HG03097 (cell line): ENCODE results near the gene PHF21A.

Source experiments
- ATAC-seq: cut with Tn5 transposase; IDR thresholded peaks from one replicate; pipeline ENCODE4 v1.9.1; 2021; ENCODE audit not compliant: unreplicated experiment, low FRiP score

PHF21A gene

DNA sequence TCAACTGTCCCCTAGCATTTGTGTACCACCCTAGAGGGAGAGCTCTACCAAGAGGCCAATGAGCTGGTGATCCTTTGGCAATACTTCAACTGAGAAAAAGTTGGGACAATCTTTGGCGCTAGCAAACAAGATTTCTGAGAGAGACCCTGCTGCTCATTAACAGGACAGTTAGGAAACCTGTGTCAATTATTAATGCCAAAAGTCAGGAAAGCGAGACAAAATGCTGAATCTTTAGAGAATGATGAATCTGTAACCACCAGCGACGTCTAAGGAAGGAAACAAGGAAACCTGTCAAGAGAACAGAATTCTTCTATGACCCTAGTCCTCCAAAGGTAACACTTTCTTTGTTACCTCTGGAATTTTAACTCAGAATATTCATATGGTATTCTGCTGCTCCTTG, 178.9 kb downstream of the PHF21A start:
- no peak for ATAC-seq

DNA sequence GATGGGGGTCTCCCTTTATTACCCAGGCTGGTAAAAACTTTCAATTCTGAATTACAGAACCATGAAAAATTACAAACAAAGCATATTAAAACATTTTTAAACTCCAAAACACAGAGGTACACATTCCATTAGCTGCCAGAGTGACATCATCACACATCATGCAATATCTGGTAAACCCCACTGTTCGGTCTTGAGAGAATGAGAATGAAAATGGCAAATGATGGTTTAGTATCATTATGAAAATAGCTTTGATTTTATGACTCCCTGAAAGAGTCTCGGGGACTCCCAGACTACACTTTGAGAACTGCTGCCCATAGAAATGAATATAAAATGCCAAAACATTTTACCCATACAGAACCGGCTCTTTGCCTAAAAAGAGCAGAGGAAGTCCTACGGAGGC, 180.0 kb downstream of the PHF21A start:
- no peak for ATAC-seq

DNA sequence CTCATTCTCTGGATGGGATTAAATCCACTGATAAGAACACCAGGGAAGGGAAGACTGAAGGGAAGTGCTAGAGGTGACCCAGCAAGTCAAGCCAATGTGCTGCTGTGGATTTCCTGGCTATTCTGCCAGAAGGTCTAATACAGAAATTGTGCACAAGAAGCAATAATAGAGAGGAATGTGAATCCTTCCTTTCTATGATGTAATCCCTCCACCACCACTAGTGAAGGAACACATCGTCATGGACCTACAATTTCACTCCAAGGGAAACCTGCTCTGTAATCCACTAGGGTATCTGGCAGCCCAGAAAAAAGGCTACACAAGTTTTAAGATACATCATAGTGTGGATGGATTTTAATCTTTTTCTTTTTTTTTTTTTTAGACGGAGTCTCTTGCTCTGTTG, 181.4 kb downstream of the PHF21A start:
- no peak for ATAC-seq

DNA sequence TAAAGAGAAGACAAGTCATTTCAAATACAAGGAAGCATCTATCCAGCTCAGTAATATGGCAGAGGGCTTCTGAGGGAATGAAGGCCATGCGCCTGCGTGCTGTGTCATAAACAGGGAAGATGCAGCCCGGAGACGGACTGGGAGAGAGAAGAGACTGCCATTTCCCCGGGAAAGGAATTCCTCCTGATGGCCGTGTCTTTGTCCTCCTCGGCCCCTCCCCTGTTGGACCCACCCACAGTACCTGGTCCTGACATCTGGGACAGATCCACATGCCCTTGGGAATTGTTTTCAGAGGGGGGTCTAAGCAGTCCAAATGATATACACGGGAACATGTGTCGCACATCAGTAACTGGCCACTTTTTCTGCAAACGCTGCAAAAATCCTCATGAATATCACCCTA, 183.3 kb downstream of the PHF21A start:
- ATAC-seq: no peak

DNA sequence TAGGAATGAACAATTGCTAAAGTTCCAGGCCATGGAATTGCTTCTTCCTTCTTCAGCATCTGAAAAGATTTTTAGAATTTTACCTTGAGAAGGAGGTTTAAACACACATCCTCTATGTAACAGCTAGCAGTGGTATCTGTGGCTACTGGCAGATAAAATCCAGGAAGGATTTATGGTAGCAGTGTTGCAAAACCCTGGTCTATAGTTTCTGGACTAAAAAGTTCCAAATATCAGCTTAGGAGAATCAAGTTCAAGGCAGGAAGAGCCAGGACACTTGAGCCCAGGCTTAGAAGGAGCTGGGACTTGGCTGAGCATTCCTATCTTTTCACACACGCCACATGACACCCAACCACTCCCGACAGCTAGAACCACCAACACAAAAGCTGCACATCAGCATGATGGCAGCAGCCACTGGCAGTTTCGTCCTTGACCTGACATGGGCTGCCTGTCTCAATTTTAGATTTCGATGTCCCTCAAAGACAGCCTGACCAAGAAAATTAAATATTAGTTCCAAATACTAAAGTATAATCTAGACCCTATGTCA, 184.7 kb downstream of the PHF21A start:
- no peak for ATAC-seq

DNA sequence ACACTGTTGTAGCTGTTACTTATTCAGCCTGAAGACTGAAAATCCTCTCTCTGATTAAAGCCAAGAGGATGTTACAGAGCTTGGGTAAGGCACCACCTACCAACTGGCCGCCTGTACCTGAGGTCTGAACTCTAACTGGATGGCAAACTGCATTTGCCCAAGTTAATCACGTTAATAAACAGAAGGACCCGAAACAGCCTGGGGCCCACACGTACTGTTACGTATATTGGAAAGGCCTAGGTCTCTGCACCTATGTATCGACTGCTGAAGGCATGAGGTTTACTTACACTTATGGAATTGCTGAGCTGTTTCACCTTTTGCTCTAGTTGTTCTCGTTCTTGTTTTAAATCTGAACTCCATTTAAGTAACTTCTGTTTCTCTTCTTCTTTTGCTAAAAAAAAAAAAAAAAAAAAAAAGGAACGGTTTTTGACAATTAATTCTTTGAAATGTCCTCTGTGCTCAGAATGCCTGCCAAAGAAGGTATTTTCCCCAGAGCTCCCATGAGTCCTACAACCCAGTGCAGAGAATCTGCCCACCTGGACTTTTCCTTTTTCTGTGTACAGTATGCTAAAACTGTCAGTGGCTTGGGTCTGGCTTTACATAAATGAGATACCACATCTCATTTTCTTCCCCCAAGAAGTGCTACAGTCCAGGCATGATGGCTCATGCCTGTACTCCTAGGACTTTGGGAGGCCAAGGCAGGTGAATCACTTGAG, 185.7 kb downstream of the PHF21A start:
- no peak for ATAC-seq

DNA sequence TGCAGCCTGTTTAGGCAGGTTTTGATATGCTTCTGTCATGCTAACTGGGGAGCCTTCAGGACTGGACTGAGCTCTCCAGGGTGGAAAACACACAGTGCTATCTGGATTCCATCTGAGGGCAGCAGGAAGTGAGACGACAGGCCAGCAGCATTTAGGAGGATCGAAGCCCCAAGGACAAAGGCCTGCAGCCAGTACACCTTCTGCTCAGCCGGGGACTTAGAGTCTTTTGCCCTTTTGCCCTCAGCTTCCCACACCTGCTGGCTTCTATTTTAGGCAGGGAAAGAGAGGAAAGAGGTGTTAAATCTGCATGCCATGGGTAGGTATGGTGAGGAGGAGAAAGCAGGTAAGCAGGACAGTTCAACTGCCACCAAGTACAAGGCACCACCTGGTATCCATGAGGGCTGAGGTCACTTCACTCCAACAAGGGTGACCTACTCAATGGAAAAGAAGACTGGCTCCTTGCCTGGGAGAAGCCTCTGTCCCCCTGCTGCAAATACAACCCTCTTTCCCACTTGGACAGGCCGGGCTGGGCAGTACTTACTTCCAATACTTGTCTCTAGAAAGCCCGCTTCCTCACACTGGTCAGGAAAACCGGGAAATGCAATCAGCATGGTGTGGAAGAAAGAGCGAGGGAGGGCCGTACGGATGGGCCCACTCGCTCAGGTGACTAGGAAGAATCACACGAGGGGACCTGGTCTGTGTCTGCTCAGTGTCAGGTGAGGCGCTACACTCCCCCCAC, 186.5 kb downstream of the PHF21A start:
- no peak for ATAC-seq

DNA sequence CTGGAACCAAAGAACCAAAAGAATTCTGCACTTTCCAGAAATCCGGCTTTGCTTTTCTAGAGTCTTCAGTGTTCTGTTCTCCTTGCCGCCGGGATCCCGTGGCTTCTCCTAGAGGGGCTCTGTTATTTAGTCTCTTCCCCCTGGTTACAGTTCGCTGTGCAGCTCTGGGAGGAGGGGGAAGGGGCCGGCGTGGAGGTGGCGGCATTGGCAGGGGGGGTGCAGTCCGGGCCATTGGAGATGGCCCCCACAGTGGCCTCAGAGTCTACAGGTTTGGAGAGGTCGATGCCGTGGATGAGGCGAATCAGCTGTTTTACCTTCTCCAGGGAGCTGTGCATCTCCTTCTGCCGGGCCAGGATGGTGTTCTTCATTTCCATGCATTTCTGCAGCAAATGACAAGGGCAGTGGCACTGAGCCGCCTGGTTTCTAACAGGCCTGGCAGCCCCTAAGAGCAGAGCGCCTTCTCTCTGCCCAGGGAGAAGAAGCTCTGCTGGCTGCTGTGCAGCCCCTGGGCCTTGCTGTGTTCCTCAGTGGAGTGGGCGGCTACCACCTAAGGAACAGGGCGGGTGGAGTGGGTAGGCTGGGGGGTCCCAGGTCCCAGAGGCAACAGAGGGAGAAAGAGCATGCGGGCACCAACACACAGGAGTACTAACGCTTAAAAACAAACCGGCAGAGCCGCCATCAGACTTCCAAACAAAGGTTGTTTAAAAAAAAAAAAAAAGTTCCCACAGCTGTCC, 187.2 kb downstream of the PHF21A start:
- ATAC-seq: no peak

DNA sequence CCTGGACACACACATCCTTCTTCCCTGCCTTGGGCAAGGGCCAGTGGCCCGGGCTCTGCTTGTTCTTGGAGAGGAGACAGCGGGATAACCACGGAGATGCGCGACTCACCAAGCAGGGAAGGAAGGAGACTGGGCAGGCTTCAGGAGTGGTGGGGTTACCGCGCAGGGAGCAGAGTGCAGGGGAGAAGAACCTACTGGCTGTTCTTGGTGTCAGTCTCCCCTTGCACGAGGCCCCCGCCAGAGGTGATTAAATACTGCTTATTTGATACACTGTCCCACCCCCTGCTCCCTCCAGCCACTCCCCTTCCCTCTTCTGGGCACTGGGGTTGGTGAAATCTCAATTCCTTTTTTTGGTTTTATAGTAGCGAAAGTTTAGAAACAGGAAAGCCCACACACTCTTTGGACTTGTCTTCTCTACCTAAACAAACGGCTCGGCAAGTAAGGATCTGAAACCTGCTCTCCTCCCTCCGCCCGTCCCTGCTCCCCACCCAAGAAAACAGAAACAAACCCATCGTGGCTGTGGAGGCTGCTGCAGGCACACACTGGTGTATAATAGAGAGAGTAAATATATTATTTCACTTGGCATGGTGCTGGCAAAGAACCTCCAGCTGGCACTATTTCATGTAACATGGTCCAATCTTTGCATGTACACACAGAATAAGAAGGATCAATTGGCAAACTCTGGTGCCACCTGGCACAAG, 188.0 kb downstream of the PHF21A start:
- no peak for ATAC-seq

DNA sequence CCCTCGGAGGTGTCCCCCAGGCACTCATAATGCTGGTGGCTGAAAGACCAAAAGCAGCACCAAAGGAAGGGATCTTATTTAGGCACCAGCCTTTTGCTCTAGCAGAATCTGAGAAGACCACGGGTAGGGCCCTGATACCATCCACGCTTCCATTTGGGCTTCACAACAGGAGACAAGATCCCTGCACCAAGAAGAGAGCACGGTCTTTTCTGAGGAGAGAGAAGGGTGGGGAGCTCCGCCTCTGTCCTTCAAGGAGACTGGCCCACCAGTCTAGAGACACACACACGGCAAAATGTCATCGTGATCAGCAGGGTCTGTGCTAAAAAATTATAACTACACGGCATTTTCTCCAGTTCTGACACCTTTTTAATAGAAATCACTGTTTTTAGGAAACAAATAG, 189.0 kb downstream of the PHF21A start:
- ATAC-seq: no peak

DNA sequence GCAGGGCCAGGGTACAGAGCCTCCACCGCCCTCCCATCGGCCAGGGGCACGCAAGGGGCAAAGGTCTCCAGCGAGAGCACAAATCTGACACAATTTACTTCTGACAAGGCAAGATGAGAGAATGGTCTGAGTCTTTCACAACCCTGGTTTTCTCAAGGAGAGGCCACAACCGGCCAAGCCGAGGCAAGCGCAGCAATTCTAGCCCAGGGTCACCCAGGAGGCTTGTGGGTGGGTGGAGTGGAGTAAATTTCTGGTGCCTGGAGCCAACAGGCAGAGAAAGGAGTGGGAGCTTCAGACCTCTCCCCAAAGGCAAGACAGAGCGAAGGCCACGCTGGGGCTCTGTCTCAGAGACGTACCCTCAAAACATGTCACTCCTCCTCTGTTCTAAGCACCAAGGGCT, 189.5 kb downstream of the PHF21A start:
- ATAC-seq: no peak

DNA sequence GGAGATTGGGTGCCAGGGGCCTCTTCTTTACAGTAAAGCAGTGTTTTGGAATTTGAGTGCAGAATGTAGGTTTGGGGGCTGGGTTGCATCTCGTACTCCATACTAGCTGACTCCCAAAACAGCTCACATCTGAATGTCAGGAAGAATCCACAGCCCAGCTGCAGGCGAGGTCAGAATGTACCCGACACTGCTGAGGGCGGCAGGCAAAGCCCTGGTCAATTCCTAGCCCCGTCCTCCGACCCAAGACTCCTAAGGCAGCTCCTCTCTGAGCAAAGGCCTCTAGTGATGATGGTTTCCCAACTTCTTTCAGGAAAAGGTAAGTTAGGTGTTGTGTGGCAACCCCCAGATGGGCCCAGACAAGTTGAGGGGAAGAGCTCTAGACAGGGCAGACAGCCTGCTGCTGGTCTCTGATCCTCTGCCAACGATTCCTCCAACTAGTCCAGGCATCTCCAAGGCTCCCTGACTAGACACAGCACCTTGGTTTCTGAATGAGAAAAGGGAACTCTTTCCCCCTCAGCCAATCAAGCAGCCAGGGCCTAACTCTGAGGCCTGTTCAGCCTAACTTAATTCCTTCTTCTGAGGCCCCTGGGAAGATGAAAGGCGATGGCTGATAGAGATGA, 190.2 kb downstream of the PHF21A start:
- no peak for ATAC-seq

DNA sequence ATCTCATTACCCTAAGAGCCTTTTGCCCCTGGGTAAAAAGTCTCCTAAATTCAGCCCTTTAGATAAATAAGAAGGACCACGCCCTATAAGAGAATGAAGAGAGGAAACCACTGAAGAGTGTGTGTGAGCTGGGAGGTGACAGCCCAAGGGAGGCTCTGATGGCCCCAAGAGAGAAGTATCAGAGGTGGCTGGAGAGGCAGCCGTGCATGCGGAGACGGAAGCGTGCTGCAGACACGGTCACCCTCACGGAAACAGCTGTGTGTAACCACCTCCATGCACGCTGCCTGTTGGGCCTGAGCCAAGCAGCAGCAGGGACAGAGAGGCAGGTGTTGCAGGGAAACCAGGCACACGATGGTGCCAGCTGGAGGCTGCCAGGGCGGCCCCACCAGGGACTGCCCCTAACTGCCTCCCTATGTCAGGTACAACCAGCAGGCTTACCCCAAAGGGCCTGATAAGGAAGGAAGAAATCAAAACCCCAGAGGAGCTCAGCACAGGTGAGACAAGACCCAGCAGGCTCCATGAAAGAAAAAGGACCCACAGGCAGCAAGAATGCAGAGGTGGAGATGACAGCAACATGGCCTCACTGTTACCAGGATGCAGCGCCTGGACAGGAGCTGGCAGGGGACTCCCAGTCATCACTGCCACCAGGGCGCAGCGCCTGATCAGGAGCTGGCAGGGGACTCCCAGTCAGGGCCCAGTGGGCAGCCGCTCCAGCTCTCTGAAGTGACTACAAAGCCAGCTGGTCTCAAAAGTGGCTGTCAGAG, 191.0 kb downstream of the PHF21A start:
- ATAC-seq: peak; percentile 86

DNA sequence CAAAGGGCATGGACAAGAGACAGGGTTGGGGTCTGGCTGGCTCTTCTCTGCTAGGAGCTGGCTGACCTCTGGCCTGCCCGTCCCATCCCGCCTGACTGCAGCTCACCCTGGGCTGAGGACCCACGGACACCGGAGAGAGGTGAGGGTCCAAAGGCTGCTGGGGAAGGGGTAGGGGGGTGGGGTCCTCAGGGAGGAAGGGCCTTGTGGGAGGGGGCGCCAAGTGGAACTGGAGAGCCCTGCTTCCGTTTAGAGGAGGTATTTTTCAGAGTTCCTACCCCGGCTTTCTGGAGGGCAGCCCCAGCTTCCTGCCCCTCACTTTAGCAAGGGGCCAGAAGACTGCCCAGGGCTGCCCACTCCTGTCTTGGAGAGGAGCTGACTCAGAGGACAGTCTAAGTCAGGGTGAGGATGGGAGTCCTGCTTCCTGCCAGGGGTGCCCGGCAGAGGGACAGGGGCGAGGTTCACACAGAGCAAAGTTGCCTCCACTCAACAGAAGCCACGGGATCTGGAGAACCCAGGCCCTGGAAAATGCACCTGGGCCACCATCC, 191.7 kb downstream of the PHF21A start:
- peak; percentile 22 for ATAC-seq

DNA sequence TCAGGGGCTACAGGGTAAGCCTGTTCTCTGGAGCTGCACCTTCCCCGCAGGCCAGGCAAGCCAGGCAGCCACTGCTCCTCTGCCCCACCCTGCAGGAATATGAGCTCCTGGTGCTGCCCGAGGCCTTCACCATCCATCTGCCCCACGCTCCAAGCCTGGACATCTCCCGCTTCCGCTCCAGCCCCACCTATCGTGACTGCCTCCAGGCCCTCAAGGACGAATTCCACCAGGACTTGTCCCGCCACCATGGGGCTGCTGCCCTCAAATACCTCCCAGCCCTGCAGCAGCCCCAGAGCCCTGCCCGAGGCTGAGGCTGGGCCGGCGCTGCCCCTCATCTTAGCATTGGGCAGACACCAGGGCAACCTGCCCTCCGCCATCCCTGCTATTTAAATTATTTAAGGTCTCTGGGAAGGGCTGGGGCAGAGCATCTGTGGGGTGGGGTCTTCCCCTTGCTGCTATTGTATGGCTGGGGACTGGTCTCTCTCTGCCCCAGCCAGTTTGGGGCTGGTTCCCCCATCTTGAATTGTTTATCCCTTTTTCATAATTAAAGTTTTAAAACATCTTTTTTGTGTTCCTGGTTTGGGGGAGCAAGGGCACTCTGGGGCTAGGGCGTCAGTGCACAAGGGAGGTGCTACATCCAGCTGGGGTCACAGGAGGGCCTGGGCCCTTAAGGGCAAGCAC, 192.6 kb downstream of the PHF21A start:
- no peak for ATAC-seq

DNA sequence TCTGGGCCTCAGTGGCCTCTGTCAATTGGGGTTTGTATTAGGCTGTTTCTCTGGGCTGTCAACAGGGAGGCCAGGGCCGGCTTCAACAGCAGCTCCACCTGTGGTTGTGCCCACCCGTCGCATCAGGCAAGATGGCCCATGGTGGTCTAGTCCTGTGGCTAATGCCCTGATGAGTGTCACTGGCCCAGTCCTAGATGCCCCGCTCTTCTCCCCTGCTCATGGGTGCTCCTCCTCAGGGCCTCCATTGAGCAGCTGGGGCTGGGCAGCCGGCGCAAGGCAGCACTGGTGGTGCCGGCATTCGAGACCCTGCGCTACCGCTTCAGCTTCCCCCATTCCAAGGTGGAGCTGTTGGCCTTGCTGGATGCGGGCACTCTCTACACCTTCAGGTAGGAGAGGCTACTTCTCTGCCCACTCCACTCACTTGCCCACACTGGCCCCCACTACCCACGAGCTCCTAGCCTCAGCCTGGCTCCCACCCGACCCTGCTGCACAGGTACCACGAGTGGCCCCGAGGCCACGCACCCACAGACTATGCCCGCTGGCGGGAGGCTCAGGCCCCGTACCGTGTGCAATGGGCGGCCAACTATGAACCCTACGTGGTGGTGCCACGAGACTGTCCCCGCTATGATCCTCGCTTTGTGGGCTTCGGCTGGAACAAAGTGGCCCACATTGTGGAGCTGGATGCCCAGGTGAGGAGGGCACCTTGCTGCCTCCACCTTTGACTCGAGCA, 193.4 kb downstream of the PHF21A start:
- no peak for ATAC-seq

DNA sequence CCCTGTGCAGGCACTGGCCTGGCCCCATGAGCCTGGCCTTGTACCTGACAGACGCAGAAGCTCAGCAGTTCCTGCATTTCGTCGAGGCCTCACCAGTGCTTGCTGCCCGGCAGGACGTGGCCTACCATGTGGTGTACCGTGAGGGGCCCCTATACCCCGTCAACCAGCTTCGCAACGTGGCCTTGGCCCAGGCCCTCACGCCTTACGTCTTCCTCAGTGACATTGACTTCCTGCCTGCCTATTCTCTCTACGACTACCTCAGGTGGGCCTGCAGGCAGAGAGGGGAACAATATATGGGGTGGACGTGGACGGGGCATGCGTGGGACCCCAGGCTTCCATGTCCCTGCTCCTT, 193.9 kb downstream of the PHF21A start:
- ATAC-seq: no peak
